GM12874 (cell line): Measurements from ENCODE around the gene SPATA45.

Experiments used
- TF ChIP-seq, protein P1 (sequence below): IDR thresholded peaks from 2 replicates; pipeline ENCODE4 v1.5.1; 2011; ENCODE audit warnings: low read depth, mild to moderate bottlenecking, control low read depth, low read length, moderate library complexity; ENCODE audit not compliant: insufficient read depth

The SPATA45 gene

DNA sequence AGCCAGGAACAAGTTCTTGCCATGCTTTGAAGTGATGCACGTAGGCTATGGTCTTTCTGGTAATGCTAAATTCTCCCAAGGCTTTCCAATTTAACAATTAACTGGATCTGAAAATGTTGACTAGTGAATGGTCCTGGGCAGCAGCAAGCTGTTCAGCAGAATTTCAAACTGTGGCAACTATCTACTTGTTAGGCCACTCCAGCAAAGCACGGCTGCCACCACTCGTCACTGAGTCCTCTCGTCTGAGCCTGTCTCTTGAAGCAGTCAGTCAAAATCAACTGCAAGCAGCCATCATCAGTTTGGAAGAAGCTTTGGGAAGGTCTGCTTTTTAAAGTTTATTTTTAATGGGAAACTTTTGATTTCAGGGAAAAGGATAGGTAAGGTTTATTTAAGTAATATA is 16.8 kb upstream of the SPATA45 start:
- TF ChIP-seq, protein P1, sequence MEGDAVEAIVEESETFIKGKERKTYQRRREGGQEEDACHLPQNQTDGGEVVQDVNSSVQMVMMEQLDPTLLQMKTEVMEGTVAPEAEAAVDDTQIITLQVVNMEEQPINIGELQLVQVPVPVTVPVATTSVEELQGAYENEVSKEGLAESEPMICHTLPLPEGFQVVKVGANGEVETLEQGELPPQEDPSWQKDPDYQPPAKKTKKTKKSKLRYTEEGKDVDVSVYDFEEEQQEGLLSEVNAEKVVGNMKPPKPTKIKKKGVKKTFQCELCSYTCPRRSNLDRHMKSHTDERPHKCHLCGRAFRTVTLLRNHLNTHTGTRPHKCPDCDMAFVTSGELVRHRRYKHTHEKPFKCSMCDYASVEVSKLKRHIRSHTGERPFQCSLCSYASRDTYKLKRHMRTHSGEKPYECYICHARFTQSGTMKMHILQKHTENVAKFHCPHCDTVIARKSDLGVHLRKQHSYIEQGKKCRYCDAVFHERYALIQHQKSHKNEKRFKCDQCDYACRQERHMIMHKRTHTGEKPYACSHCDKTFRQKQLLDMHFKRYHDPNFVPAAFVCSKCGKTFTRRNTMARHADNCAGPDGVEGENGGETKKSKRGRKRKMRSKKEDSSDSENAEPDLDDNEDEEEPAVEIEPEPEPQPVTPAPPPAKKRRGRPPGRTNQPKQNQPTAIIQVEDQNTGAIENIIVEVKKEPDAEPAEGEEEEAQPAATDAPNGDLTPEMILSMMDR: no peak

- TF ChIP-seq, protein P1: no peak
These were observed 14.8 kb upstream of the SPATA45 start for GRCh38 chr1:212862111-212862690.

GRCh38 chr1:212860713-212861581 is 13.5 kb upstream of the SPATA45 start:
- TF ChIP-seq, protein P1: no peak

DNA sequence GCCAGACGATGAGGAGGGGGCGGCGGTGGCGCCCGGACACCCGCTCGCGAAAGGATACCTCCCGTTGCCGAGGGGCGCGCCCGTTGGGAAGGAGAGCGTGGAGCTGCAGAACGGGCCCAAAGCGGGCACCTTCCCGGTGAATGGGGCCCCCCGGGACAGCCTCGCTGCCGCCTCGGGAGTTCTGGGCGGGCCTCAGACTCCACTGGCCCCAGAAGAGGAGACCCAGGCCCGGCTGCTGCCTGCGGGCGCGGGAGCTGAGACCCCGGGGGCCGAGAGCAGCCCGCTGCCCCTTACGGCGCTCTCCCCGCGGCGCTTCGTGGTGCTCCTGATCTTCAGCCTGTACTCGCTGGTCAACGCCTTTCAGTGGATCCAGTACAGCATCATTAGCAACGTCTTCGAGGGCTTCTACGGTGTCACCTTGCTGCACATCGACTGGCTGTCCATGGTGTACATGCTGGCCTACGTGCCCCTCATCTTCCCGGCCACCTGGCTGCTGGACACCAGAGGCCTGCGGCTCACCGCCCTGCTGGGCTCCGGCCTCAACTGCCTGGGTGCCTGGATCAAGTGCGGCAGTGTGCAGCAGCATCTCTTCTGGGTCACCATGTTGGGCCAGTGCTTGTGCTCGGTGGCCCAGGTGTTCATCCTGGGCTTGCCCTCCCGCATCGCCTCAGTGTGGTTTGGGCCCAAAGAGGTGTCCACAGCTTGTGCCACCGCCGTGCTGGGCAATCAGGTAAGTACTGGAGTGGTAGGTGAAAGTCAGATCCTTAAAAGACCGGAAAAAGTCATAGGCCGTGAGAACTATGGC is 11.2 kb upstream of the SPATA45 start:
- TF ChIP-seq, protein P1: no peak

GRCh38 chr1:212857992-212858460 is 10.6 kb upstream of the SPATA45 start, which contains the start of gene FLVCR1:
TSS of gene FLVCR1 (plus strand) at chr1:212858275. CDS start at chr1:212858453, 178 bp downstream.
- TF ChIP-seq, protein P1: no peak

- TF ChIP-seq, protein P1: no peak
These were observed 9.3 kb upstream of the SPATA45 start for GRCh38 chr1:212856755-212857154.

DNA sequence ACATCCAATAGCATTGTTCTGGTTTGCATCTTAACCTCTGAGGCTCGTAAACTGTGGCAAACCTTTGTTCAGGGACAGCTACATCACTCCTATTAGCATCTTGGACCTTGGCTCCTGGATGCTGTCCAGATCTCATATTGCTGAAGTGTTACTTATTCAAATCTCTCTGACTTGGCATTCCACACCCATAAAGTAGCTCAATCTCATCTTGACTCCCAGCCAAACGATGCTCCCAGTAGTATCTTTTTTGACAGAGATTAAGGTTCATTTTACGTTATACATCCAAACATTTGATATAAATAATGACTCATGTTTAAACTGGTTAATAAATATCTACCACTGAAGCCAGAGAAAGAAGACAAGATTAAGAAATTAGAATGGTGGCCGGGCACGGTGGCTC is 6.2 kb upstream of the SPATA45 start:
- TF ChIP-seq, protein P1: no peak
